ENCODE results near the gene ATP2B3.

ATP2B3 gene

DNA sequence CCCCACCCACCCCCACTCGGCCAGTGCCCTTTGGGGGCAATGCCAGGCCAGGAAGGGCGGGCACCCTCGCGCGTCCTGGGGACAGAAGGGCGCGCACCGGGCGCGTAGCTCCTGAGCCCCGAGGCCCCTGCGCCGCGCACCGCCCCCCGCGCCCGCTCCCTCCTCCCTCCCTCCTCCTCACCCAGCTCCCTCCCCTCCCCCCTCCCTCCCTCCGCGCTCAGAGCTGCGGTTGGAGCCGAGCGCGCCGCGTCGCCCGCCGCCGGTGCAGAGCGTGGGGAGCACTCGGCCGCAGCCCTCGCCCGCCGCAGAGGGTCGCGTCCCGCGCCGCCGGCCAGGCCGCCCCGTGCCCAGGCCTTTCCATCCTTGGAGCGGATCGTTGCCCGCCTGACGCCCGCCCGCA, at the start of gene ATP2B3:
Gene ATP2B3, plus strand, starts transcription at position 220 of the 400 bp plus-strand sequence. CDS start 18,606 bp downstream, outside the sequence.
- no peak for DNase-seq

DNA sequence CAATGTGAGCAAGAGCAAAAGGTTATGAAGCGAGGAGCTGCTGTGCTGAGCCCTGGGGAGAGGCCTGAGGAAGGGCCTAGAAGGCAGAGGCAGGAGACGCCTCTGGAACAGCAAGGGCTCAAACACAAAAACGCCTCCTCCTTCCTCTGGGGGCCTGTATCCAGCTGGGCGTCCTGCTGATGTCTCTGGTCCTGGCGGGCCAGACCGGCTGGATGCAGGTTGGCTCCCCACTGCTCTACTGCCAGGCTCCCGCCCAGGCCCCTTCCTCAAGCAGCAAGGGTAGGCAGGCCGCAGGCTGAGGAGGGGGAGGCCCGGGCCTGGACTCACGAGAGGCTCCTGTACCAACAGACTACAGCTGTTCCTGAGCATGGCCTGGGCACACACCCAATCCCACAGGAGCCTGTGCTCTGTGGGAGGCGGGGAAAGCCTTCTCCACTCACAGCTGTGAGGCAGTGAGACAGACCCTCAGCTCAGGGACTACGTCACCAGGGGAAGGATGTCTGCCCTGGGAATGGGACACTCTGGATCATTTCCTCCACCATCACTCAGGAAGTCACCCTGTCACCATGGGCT, 49.3 kb upstream of the ATP2B3 start:
- no peak for DNase-seq

DNA sequence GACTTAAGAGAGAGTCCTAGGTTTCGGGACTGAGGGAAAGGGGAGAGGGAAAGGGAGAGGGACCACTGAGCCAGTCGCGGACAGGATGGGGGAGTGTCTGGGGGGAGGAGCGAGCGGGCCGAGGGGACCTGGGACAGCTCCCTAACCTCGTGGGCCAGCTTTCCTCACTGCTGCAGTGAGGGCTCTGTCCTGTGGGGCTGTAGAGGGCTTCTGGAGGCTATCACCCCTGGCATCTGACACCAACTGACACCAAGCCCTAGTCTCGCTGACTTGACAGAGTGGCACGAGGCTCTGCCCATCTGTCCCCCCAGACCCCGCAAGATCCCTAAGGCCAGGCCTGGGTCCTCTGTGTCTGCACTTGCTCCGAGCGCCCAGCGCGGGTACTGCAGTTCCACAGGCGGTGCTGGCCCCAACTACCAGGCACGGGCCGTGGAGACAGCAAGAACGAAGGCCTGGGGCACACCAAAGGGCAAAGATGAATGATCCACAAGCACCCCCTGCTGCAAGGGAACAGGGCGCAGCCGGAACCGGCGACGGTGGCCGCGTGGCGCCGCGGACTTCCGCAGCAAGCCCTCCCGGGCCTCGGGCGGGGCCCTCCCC, 47.5 kb upstream of the ATP2B3 start:
- peak; percentile 40 to 52 for DNase-seq

DNA sequence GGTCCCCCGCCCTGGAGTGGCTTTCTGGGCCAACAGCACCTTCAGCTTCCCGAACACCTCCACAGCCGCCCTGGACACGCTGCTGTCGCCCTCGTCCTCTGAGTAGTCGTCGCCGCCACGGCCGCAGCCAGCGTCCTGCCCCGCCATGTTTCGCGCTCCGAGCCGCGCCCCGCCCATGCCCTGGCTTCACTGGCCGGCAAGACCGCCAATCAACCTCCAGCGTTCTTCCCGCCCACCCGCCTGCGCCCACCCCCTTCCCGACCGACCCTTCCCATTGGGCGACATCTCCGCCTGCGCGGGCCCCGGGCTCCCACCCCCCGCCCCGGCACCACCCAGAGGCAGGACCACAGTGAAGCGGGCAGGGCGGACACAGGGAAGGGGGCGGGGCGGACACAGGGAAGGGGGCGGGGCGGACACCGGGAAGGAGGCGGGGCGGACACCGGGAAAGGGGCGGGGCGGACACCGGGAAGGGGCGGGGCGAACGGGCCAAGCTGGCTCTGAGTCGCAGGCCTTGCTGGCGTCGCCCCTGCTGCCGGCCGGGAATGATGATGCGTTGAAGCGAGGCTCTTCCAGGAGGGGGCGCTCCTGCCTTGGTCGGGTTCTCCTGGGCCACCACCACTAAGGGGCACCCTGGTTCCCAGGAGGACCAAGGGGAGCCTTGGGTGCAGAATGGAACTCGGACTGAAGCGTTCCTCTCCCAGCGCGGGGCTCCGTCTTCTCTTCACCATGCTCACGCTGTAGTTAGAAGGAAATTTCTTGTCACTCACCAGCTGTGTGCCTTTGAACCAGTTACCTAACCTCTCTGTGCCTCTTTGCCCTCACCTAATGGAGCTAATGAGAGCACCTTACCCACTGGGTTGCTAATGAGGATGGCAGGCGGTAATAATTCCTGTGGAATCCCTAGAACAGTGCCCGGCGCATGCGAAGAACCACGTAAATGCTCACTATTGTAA, 46.8 kb upstream of the ATP2B3 start, which contains the start of gene HAUS7:
Gene HAUS7, minus strand, starts transcription at position 166 of the 953 bp plus-strand sequence. Its CDS starts 19 bp downstream, at position 147.
- peak; percentile 88 to 89 for DNase-seq

DNA sequence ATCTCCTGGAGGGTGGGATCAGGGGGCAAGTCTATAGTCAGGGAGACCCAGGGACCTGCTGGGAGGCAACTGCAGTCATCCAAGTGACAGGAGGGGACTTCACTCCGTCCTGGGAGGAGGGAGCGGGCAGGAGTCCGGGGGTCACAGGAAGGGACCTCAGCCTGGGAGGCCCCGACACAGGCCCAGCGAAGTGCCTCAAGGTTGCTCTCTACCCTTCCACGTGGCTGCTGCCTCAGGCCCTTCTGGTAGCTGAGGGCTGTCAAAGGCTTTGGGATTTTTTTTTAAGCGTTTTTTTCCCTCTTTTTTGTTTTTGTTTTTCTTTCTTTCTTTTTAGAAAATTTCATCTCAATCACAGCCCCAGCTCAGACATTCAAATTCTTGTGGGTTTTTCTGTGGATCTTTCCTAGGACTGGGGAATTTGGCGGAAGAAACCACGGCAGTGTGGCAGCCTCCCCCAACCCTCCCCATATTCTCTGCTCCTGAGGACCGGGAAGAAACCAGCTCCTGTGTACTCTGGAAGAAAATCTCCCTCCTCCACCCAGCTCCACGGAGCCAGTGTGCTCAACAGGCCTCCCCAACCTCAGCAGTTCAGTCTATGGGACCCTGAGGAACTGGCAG, 45.7 kb upstream of the ATP2B3 start:
- no peak for DNase-seq

DNA sequence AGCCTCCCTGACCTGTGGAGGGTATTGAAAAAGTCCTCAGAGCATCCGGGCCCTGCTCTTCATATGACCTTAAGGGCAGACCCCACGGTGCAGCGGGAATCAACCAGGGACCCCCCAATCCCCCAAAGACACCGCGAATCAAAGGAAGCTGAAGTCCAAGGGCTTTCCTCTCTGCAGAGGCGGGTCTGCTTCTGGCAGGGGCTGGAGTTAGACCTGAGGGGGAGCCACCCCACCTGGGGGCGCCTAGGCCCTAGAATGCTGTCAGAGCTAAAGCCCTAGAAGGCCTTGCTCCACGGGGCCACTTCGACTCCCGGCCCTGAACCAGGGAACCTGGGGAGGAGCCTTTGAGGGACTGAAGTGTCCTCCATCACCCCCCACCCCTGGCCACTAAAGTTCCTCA, 44.3 kb upstream of the ATP2B3 start:
- DNase-seq, result no peak

DNA sequence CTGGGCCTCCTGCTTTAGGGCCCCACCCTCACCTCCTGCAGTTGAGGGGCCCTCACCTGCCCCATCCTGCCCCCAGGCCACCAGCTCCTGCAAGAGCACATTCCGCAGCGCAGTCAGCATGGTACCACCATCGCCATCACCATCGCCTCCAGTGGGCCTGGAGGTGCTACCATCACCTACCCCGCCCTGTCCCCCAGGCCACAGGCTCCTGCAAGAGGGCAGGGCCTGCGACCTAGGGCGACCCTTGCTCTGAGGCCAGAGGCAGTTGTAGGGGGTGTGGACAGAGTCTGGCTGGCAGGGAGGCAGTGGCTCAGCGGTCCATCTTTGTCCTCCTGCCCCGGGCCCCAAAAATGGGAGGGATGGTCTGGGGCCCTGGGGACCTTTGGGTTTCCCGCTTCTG, 43.2 kb upstream of the ATP2B3 start:
- DNase-seq, result no peak

DNA sequence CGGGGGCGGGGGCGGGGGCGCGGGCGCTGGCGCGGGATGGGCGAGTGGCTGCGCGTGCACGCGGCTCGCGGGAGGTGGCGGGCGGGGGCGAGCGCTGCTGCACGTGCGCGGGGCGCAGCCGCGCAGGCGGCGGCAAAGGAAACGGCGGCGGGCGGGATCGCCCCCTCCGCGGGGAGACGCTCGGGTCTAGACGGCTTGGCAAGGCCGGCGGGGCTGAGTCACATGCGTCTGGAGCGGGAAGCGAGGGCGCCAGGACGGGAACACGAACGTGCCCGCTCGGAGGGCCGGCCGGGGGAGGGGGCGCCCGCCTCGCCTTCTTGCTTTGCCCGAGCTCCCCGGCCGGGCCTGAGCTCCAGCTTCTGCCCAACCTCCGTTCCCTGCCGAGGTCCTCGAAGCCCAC, 42.7 kb upstream of the ATP2B3 start:
- peak; percentile 26 to 52 for DNase-seq

DNA sequence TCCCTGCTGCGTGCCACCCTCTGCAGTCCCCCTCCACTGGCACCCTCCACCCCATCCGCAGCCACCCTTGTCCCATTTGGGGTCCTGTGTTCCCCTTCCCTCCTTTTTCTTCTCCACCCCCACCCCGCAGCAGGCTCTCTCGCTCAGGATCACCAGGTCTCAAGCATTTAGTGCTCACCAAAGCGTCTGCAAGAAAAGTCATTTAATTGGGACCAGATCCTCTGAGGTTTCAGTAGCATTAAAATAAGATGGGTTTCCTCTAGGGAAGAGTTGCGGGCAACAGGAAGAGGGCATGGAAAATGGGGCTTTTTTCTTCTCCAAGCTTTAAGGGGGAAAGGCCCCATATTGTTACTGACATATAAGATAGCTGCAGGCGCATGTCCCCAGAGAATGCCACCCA, 42.2 kb upstream of the ATP2B3 start:
- no peak for DNase-seq

DNA sequence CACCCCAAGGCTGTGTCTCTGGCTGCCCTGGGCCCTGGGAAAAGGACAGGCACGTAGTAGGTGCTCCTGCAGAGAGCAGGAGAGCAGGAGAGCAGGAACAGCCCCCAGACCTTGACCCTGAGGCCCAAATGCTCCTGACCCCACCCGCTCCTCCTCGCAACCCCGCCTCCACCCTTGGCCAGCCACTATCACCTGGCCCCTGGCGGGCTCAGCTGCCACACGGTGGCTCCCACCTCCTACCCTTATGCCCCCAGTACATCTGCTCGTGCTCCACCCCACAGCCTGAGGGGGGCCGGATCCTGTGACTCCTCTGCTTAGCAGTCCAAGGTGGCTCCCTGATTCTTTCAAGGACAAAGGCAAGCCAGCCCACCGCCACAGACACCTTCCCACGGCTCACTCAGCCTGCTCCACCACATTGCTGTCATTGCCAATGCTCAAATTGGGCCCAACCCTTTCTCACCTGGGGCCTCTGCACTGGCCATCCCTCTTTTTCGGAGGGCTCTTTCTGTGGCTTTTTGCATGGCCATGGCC, 41.6 kb upstream of the ATP2B3 start:
- DNase-seq, result no peak

DNA sequence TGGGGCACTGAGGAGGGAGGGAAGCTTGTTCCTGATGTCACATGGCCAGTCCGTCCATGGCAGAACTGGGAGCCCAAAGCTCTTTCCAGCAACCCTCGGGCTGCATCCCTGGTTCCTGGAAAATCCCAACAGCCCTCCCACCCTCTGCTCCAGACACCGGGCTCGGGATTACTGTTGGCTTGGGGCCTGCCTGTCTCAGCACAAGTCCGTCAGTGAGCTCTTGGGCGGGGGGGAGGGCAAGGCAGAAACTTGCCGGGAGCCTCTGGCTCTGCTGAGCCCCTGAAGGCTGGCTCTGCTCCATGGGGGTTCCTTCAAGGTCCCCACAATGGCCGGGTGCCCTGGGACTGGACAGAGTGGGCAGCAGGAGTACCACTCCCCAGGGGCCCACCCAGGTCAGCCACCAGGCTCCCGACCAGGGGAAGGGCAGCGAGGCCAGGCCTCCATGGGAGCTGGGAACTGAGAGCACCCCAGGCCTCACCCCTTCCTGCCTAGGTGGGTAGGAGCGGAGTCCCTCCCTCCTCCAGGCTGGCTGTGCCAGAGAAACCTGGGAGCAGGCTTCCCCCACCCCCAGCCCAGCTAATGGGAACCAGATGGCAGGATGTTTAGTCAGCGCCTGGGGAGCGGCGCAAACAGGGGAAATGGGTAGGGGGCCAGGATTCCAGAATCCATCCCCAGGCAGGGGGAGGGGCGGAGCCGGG, 40.6 kb upstream of the ATP2B3 start:
- no peak for DNase-seq

DNA sequence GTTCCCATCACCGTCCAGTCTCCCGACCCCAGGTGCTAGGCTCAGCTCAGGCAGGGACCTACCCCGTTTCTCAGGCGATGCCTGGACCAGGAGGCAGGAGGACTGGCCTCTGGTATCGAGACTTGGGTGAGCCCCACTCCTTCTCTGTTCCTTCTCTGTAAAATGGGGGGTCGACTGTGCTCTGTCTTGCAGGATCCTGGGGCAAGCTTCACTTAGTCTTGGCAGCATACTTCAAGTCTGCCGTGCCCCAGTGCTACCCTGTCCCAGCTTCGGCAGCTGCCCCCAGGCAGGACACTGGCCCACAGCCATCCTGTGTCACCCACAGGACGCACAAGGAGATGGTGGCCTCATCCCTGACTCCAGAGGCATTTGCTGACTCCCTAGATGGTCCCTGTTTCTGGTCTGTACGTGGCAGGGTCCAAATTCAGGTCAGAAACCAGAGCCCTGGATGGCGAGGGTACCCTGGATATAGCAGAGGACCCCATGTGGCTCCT, 40.0 kb upstream of the ATP2B3 start:
- DNase-seq, result no peak

DNA sequence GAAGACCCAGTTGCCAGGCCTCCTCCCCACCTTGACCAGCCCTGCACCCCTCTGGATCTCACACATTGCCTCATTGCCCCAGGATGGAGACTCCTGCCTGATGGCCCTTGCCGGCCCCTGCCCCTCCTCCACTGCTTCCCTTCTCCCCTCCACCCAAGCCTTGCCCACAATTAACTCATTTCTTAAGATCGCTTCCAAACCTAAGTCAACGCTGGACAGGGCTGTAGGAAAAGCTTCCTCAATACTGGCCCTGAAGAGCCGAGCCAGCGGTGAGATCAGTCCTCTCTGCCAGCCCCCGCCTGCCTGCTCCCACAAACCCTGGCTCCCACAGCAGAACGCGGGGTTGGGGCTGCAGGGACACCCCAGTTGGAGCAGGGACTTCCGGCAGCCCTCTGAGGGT, 39.5 kb upstream of the ATP2B3 start:
- no peak for DNase-seq

DNA sequence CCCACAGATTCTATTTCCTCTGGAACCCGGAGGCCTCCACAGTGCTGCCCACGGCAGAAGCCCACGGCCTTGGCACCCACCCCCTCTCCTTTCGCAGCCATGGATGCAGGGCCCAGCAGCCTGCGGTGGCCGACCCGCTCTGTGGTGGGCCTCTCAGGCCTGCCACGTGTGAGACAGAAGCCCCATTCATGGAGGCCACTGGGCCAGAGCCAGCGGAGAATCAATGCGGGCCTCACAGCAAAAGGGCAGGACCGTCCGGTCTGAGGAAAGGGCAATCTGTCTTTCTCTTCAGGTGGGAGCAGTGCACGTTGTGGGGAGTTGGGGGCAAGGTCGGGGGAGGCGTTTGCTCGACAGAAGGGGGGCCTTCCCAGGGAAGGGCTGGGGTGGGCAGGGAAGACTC, 38.7 kb upstream of the ATP2B3 start:
- no peak for DNase-seq

DNA sequence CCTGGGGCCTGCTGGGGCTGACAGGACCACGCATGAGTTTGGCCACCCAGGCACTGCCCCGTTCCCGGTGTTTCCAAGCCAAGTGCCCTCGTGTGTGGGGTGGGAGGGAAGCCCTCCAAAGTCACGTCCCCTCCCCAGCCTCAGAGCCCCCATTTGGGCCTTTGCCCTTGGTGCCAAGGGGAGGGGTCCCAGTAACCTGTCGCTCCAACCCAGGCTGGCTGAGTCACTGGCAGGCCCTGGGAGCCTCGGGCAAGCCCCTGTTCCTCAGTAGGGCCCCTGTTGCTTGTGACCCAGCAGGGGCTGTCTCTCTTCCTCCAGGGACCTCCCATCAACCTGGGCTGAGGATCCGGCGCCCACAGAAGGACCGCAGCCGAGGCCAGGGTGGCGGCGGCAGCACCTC, 36.4 kb upstream of the ATP2B3 start:
- no peak for DNase-seq

DNA sequence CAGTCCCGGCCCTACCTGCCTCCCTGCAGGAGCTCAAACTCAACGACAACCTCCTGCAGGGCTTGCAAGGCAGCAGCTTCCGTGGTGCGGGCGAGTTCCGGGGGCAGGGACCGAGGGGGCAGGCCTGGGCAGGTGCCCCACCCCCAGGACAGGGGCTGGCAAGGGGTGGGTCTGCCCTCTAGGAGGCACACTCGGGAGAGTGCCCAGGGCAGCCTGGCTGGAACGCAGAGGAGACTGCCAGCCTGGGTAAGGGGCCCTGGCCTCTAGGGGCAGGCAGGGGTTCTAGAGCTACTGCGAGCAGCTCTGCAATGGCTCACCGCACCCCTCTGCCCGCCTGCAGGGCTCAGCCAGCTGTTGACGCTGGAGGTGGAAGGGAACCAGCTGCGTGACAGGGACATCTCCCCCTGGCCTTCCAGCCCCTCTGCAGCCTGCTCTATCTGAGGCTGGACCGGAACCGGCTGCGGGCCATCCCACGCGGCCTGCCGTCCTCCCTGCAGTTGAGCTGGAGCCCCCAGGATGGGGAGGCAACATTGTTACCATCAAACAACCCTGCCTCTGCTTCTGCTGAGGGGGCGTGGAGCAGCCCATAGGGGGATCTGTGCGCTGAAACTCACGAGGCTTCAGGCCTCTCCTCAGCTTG, 34.9 kb upstream of the ATP2B3 start:
- no peak for DNase-seq

DNA sequence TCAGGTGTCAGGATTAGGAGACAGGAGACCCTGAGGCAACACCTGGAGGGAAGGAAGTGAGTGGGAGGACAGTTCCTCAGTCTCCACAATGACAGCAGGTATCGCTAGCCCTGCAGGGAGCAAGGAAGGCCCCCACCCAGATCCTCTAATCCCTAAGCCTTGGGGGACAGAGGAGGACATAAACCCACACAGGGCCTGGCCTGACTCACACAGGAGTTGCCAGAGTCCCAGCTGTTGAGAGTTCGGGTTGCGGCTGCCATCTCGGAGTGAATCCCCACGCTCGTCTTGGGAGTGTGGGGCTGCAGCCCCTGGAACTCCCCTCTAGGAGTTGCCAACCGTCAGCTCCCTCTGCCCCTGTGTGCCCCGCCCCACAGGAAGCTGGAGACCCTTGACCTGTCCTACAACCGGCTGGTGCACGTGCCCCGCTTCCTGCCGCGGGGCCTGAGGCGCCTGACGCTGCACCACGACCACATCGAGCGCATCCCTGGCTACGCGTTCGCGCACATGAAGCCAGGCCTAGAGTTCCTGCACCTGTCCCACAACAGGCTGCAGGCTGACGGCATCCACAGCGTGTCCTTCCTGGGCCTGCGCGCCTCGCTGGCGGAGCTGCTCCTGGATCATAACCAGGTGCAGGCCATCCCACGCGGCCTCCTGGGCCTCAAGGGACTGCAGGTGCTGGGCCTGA, 31.9 kb upstream of the ATP2B3 start:
- no peak for DNase-seq

DNA sequence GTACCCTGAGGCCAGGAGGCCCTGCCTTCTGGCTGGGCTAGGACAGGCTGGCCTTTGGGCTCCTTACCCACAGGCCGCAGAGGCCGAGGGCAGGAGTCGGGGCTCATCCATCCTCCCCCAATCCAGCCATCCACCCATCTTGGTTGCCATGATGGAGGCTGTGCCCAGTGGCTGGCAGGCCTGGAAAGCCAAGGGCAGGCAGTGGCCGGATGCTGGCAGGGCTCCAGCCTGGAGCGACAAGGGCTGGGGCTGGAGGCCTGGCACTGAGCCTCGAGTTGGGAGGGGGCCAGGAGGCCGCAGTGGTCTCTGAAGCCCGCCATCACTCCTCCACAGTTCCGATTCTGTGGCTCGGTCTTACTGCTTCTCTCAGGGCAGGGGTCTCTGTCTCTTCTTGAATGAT, 31.3 kb upstream of the ATP2B3 start:
- DNase-seq, result no peak

DNA sequence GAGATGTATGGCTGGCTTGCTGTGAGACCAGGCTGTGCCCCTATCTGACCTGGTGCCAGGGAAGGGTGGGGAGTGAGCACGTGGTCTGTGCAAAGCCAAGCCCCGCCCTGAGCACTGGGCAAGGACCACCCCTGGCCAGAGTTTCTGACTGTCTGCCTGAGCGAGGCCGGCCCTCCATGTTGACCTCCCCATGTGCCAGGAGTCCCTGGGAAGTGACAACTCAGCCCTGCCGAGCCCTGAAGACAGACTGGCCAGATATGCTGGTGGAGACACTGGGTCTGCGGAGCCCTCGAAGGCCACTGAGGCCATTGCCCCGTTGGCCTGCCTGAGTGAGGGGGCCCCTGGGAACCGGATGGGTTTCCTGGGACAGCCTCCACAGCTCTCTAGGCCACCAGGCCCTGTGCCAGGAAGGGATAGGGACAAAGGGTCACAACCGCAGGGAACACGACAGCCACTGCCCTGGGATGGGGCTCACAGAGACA, 29.8 kb upstream of the ATP2B3 start:
- no peak for DNase-seq

DNA sequence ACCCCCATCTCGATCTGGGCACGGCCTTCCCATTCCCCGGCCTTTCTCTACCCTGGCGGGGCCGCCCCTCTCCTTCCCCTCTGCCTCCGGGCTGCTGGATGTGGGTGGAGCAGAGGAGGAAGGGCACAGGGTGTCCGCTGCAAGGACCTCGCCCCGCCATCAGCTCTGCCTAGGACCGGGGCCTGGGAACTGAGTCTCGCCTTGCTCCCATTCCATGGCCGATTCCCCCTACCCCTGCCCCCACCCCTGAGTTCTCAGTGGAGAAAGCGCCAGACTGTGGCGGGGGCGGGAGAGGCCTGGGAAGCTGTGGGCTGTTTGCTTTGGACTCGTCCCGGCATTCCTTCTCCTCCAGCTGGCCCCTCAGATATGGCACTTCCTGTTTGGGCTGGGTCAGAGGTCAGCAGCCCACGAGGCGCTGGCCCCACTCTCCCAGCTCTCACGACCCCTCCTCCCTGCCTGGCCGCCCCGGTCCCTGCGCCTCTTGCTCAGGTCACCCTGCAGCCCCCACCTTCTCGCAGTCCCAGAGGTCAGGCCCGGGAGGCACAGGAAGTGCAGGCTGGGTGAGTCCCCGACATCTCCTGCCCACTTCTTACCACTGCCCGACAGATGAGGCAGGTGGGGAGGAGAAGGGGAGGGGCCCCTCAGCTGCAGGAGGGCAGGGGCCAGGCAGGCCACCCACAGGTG, 29.1 kb upstream of the ATP2B3 start:
- no peak for DNase-seq

Data from activated T-cell treated with anti-CD3 and anti-CD28 coated beads, Interleukin-2, amount 50 U/mL, for 48 hours (primary cell).